K562 (cell line): ENCODE measurements around the gene EIF1AY. TPM values are rescaled to one million over a fixed set of nuclear protein-coding genes. Genes with fewer than 3 reads are reported as not detected.

Experiments
- ATAC-seq: fragments of 200-7000 bp; cut with Tn5 transposase; 3 replicates; pipeline ENCODE4 v1.9.1; 2020; ENCODE audit warnings: moderate library complexity
- BruUV-seq: library from RNA; stranded (reverse); fragments of 400-500 nt; replicated peaks from 2 replicates; lab custom pipeline; 2021; lab: Mats Ljungman, UMichigan
- CTCF ChIA-PET: fragments of 300-600 bp; formaldehyde crosslinking; extraction: SDS; loops from one replicate; lab custom pipeline; 2021; ENCODE audit warnings: low intra/inter-chr PET ratio; lab: Yijun Ruan, JAX
- POLR2A ChIA-PET: fragments of 300-600, 350-650 bp; sonication (Branson Sonifier 250); formaldehyde crosslinking; extraction: SDS; loops from one replicate; lab custom pipeline; 2021; ENCODE audit warnings: antibody characterized with exemption, inconsistent platforms; lab: Yijun Ruan, JAX
- DNase-seq, 4 experiments: peaks; one replicate each; pipeline versions ENCODE4 v3.0.0 to v3.0.0-alpha.2; 2011 to 2018; ENCODE audit warnings: low spot score in 3 of 4, mixed read lengths in 3 of 4; ENCODE audit errors: extremely low read depth in 1 of 4
- FAIRE-seq: peaks from 2 replicates; lab custom pipeline; 2011; peaks lifted over from hg19 to GRCh38; lab: Jason Lieb, UNC
- H2AFZ ChIP-seq: 2 replicates; pipeline ENCODE4 v1.6.0; 2011; ENCODE audit warnings: low read depth, low read length, control low read depth, inconsistent platforms
- H3K27ac ChIP-seq: fragments of 200-600 bp; 3 replicates; pipeline ENCODE4 v1.8.0; 2011; ENCODE audit warnings: low read depth, mild to moderate bottlenecking, control low read depth, inconsistent platforms, low read length, moderate library complexity, mixed read lengths; ENCODE audit errors: extremely low read depth
- H3K27me3 ChIP-seq, 2 experiments: fragments of 300-600 bp in 1 of 2; 2 replicates in 1 of 2; 3 replicates in 1 of 2; pipeline versions ENCODE4 v1.6.0 to v1.8.0; 2011; ENCODE audit warnings: inconsistent platforms in 2 of 2, low read length in 2 of 2, mild to moderate bottlenecking in 1 of 2, mixed read lengths in 1 of 2, moderate library complexity in 1 of 2; ENCODE audit not compliant: control insufficient read depth in 2 of 2, insufficient read depth in 2 of 2
- H3K36me3 ChIP-seq: fragments of 300-600 bp; 3 replicates; pipeline ENCODE4 v1.8.0; 2011; ENCODE audit warnings: mild to moderate bottlenecking, low read length, inconsistent platforms; ENCODE audit not compliant: control insufficient read depth, insufficient read depth
- H3K4me1 ChIP-seq, 2 experiments: fragments of 200-600 bp in 1 of 2; replicated peaks in 1 of 2; 2 replicates in 1 of 2; 3 replicates in 1 of 2; pipeline versions ENCODE4 v1.5.1 to v1.8.0; 2011; ENCODE audit warnings: inconsistent platforms in 2 of 2, low read length in 2 of 2, mild to moderate bottlenecking in 1 of 2, mixed read lengths in 1 of 2, moderate library complexity in 1 of 2; ENCODE audit not compliant: control insufficient read depth in 2 of 2, insufficient read depth in 2 of 2
- H3K4me2 ChIP-seq: 2 replicates; pipeline ENCODE4 v1.6.1; 2011; ENCODE audit warnings: low read length, control low read depth, inconsistent platforms, mixed read lengths; ENCODE audit not compliant: insufficient read depth
- H3K4me3 ChIP-seq: fragments of 200-600 bp; sonication (generic), shearing (Covaris generic); 2 replicates; pipeline ENCODE4 v1.5.1; 2016; ENCODE audit warnings: control low read depth, inconsistent platforms
- H3K79me2 ChIP-seq: fragments of 200-600 bp; 3 replicates; pipeline ENCODE4 v1.8.0; 2011; ENCODE audit warnings: low read length, inconsistent platforms; ENCODE audit not compliant: control insufficient read depth, insufficient read depth
- H3K9ac ChIP-seq, 2 experiments: 2 replicates each; pipeline versions ENCODE4 v1.6.0 to v1.6.1; 2011; ENCODE audit warnings: low read depth in 2 of 2, low read length in 2 of 2, control low read depth in 1 of 2, inconsistent platforms in 1 of 2, mild to moderate bottlenecking in 1 of 2, mixed read lengths in 1 of 2; ENCODE audit not compliant: insufficient read depth in 1 of 2
- H3K9me1 ChIP-seq: one replicate; pipeline ENCODE4 v1.6.0; 2011; ENCODE audit warnings: inconsistent platforms, mild to moderate bottlenecking, low read length, moderate library complexity; ENCODE audit not compliant: control insufficient read depth, insufficient read depth
- H3K9me3 ChIP-seq: replicated peaks from 2 replicates; pipeline ENCODE4 v1.5.1; 2011; ENCODE audit warnings: low read depth, low read length, inconsistent platforms; ENCODE audit not compliant: control insufficient read depth, insufficient read depth
- H4K20me1 ChIP-seq: replicated peaks from 2 replicates; pipeline ENCODE4 v1.6.1; 2011; ENCODE audit warnings: low read length, inconsistent platforms, mixed read lengths; ENCODE audit not compliant: control insufficient read depth, insufficient read depth
- CHD4 ChIP-seq: fragments of 200-600 bp; sonication (generic); IDR thresholded peaks from 3 replicates; pipeline ENCODE4 v1.6.1; 2012; ENCODE audit warnings: low read depth, mild to moderate bottlenecking, mixed read lengths, low read length, inconsistent platforms; ENCODE audit not compliant: insufficient read depth, insufficient replicate concordance, poor library complexity, severe bottlenecking
- CTBP1 ChIP-seq: fragments of 450-650 bp; IDR thresholded peaks from 2 replicates; pipeline ENCODE4 v1.6.1; 2016; ENCODE audit warnings: borderline replicate concordance
- KLF10 ChIP-seq: fragments of 250-450 bp; sonication (Bioruptor Pico); IDR thresholded peaks from 2 replicates; pipeline ENCODE4 v1.6.1; 2021; ENCODE audit warnings: matching md5 sums
- PTRF ChIP-seq: fragments of 450-650 bp; IDR thresholded peaks from 2 replicates; pipeline ENCODE4 v1.6.1; 2016; ENCODE audit warnings: mild to moderate bottlenecking, missing genetic modification characterization, missing compliant biosample characterization
- SMAD1 ChIP-seq: fragments of 150-350 bp; IDR thresholded peaks from 2 replicates; pipeline ENCODE4 v1.6.1; 2014; ENCODE audit warnings: low read length, low read depth; ENCODE audit not compliant: partially characterized antibody
- SMAD3 ChIP-seq: fragments of 450-650 bp; formaldehyde crosslinking; conservative IDR thresholded peaks from 2 replicates; pipeline ENCODE4 v1.4.0; 2020; ENCODE audit warnings: mild to moderate bottlenecking
- TAL1 ChIP-seq: fragments of 450-650 bp; IDR thresholded peaks from 2 replicates; pipeline ENCODE4 v1.6.1; 2016; ENCODE audit warnings: mild to moderate bottlenecking
- ZNF3 ChIP-seq: fragments of 250-450 bp; sonication (Bioruptor Pico); IDR thresholded peaks from 2 replicates; pipeline ENCODE4 v1.5.0; 2021; ENCODE audit warnings: mild to moderate bottlenecking, moderate library complexity
- ZNF324 ChIP-seq: fragments of 250-450 bp; sonication (Bioruptor Pico); IDR thresholded peaks from 2 replicates; pipeline ENCODE4 v1.4.0; 2020; ENCODE audit warnings: mild to moderate bottlenecking
- ZNF347 ChIP-seq: fragments of 450-650 bp; formaldehyde crosslinking; IDR thresholded peaks from 2 replicates; pipeline ENCODE4 v1.4.0; 2020; ENCODE audit warnings: low read depth, mild to moderate bottlenecking, moderate library complexity
- ZNF561 ChIP-seq: fragments of 450-650 bp; formaldehyde crosslinking; conservative IDR thresholded peaks from 2 replicates; pipeline ENCODE4 v1.4.0; 2020; ENCODE audit warnings: mild to moderate bottlenecking, moderate library complexity
- ZNF695 ChIP-seq: fragments of 450-650 bp; formaldehyde crosslinking; IDR thresholded peaks from 2 replicates; pipeline ENCODE4 v1.4.0; 2020; ENCODE audit warnings: mild to moderate bottlenecking, moderate library complexity
- ZSCAN29 ChIP-seq: fragments of 450-650 bp; IDR thresholded peaks from 2 replicates; pipeline ENCODE4 v1.6.1; 2017
- WGBS: fragments of 100-300 bp; shearing (Covaris generic); methylation state at CpG from one replicate; pipeline ENCODE4 v1.1.6; 2016; ENCODE audit warnings: low coverage, mixed read lengths; ENCODE audit not compliant: insufficient coverage; ENCODE audit errors: missing lambda C conversion rate; 5-methylcytosine and 5-hydroxymethylcytosine counted together
- in situ Hi-C: fragments of 300-500 bp; cut with MboI; formaldehyde crosslinking; loops from 4 replicates; pipeline ENCODE4 v1.15.0; 2018; ENCODE audit warnings: inconsistent platforms, mixed read lengths
- intact Hi-C: fragments of 100-400 bp; cut with micrococcal nuclease; formaldehyde crosslinking; loops from 2 replicates; pipeline ENCODE4 v1.14.2; 2022
- polyA plus RNA-seq, 8 experiments: library from polyadenylated mRNA; depleted of rRNA in 4 of 8; stranded (reverse) in 5 of 8; unstranded in 3 of 8; fragments of >200 nt; fragmentation: Nextera tagmentation in 2 of 8; fragmentation: Illumina TruSeq in 1 of 8; extraction: Ambion mirVana in 2 of 8; extraction: Trizol in 1 of 8; gene quantifications; 2 replicates each; pipeline versions ENCODE4 v1.2.1 to v1.2.3, GENCODE V29; 2011 to 2014; ENCODE audit warnings: inconsistent platforms in 1 of 8, missing spikeins in 1 of 8
- total RNA-seq, 7 experiments: library from RNA; depleted of rRNA in 6 of 7; stranded (reverse); fragments of >200 nt in 6 of 7; fragmentation: Illumina TruSeq in 2 of 7; extraction: Trizol in 2 of 7; gene quantifications; 2 replicates each; pipeline versions ENCODE4 v1.2.1 to v1.2.3, GENCODE V29; 2011 to 2021; ENCODE audit warnings: low replicate concordance in 1 of 7
- TF ChIP-seq, protein P1 (sequence below), 3 experiments: fragments of 200-800 bp in 1 of 3; fragments of 250-450 bp in 1 of 3; fragments of 450-650 bp in 1 of 3; sonication (Bioruptor Pico) in 1 of 3; sonication (Bioruptor generic) in 1 of 3; formaldehyde crosslinking in 1 of 3; IDR thresholded peaks; 2 replicates each; pipeline versions ENCODE4 v1.6.1 to v1.8.0; 2016 to 2022; ENCODE audit warnings: mild to moderate bottlenecking in 2 of 3, missing genetic modification characterization in 2 of 3, missing compliant biosample characterization in 1 of 3, moderate library complexity in 1 of 3
- TF ChIP-seq, protein P2 (sequence below): sonication (generic); formaldehyde crosslinking; IDR thresholded peaks from 2 replicates; pipeline ENCODE4 v1.8.0; 2023; ENCODE audit warnings: mild to moderate bottlenecking, missing genetic modification reagents
- TF ChIP-seq, protein P3 (sequence below): fragments of 250-450 bp; sonication (Bioruptor Pico); IDR thresholded peaks from 2 replicates; pipeline ENCODE4 v1.8.0; 2022; ENCODE audit warnings: moderate library complexity, mild to moderate bottlenecking, inconsistent platforms

Gene EIF1AY
- total and polyA plus RNA-seq, 9 of the 15 experiments (the other 6 are each of a cell fraction or from before 2014, with no cell fraction given) = not detected

DNA sequence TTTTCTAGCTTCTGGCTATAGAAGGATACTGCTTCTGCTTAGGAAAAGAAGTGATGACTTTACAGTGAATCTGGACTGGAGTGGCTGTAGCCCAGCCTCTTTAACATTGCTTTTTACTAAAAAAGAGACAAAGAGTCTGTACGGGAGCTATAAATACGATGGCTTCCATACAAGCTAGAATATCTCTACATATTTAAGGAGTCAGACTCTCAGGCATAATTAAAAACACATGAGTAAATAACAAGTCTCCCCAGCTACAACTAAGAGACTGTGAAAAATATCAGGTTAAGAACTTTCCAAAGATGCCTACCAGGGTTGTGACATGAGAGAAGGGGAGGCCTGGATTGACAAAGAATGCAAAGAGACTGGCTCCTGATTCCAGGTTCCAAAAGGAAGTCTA is 19.8 kb upstream of the EIF1AY start:
- DNase-seq = no peak
- Histone ChIP-seq H3K27ac (no peak overlapping the region), H3K9me1 (no peaks in the 10 kb centered on the region), H4K20me1 (no peaks in the 10 kb centered on the region), H3K4me1 (no peaks in the 10 kb centered on the region), H3K9me3 (no peaks in the 10 kb centered on the region), H3K9ac (no peak overlapping the region), H2AFZ (no peak overlapping the region), H3K27me3 (no peaks in the 10 kb centered on the region), H3K4me2 (no peak overlapping the region), H3K4me3 (no peak overlapping the region), H3K36me3 (no peaks in the 10 kb centered on the region), H3K79me2 (no peaks in the 10 kb centered on the region)
- CTCF ChIA-PET = no interaction called here
- POLR2A ChIA-PET = no interaction called here
- BruUV-seq = no TSS peak
- in situ Hi-C loops (no loop called here), intact Hi-C loops (no loop called here)
- ATAC-seq = no peak
- FAIRE-seq = no peak
- TF ChIP-seq ZNF324 (CRISPR knock-in tag) (no peak), SMAD3 (CRISPR knock-in tag) (no peak), PTRF (tag) (no peak), ZNF695 (CRISPR knock-in tag) (no peak), ZNF3 (CRISPR knock-in tag) (no peak), CHD4 (no peak), SMAD1 (no peak), ZNF347 (CRISPR knock-in tag) (no peak), KLF10 (CRISPR knock-in tag) (no peak), CTBP1 (no peak), ZNF561 (no peak), ZSCAN29 (no peak), TAL1 (no peak)
- TF ChIP-seq, protein P1, sequence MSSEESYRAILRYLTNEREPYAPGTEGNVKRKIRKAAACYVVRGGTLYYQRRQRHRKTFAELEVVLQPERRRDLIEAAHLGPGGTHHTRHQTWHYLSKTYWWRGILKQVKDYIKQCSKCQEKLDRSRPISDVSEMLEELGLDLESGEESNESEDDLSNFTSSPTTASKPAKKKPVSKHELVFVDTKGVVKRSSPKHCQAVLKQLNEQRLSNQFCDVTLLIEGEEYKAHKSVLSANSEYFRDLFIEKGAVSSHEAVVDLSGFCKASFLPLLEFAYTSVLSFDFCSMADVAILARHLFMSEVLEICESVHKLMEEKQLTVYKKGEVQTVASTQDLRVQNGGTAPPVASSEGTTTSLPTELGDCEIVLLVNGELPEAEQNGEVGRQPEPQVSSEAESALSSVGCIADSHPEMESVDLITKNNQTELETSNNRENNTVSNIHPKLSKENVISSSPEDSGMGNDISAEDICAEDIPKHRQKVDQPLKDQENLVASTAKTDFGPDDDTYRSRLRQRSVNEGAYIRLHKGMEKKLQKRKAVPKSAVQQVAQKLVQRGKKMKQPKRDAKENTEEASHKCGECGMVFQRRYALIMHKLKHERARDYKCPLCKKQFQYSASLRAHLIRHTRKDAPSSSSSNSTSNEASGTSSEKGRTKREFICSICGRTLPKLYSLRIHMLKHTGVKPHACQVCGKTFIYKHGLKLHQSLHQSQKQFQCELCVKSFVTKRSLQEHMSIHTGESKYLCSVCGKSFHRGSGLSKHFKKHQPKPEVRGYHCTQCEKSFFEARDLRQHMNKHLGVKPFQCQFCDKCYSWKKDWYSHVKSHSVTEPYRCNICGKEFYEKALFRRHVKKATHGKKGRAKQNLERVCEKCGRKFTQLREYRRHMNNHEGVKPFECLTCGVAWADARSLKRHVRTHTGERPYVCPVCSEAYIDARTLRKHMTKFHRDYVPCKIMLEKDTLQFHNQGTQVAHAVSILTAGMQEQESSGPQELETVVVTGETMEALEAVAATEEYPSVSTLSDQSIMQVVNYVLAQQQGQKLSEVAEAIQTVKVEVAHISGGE (CRISPR knock-in tag; IDR thresholded peaks at IDR 0.05) = no peak
- TF ChIP-seq, protein P2, sequence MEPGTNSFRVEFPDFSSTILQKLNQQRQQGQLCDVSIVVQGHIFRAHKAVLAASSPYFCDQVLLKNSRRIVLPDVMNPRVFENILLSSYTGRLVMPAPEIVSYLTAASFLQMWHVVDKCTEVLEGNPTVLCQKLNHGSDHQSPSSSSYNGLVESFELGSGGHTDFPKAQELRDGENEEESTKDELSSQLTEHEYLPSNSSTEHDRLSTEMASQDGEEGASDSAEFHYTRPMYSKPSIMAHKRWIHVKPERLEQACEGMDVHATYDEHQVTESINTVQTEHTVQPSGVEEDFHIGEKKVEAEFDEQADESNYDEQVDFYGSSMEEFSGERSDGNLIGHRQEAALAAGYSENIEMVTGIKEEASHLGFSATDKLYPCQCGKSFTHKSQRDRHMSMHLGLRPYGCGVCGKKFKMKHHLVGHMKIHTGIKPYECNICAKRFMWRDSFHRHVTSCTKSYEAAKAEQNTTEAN (CRISPR knock-in tag) = no peak
- TF ChIP-seq, protein P3, sequence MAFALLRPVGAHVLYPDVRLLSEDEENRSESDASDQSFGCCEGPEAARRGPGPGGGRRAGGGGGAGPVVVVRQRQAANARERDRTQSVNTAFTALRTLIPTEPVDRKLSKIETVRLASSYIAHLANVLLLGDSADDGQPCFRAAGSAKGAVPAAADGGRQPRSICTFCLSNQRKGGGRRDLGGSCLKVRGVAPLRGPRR (CRISPR knock-in tag) = no peak
- no CpG with 5 or more reads among the region's 2 CpGs for whole genome bisulfite sequencing
